Measurements from ENCODE around the gene SDCBP2. TPM values are rescaled to one million over a fixed set of nuclear protein-coding genes. Genes with fewer than 3 reads are reported as not detected.
A peak's percentile ranks its signal among the peaks of the same experiment; 100 is the strongest.

The SDCBP2 gene
- total and polyA plus RNA-seq, 7 experiments from 2014 or later, result 1.0 to 3.6 (median 1.4) TPM

GRCh38 chr20:1363522-1363921 lies 34.6 kb upstream of the SDCBP2 start:
- H3K27ac ChIP-seq (ENCODE audit: low read depth, low read length), result peak overlapping the region; percentile 41
- peaks cover 0 to 3% (median 0%) of the 10 kb centered on the region in 3 experiments for H3K9me3 ChIP-seq (ENCODE audit: control insufficient read depth in 2 of 3, low read length in 3 of 3)
- peaks cover 11 to 24% of the 10 kb centered on the region in 2 donors for H3K4me1 ChIP-seq (ENCODE audit: control insufficient read depth in 2 of 2, insufficient read depth in 2 of 2, low read length in 2 of 2)
- Mint-ChIP-seq H3K9me3 (peaks cover 0 to 7% (median 2%) of the 10 kb centered on the region in 11 donors), H3K27me3 (no peaks in the 10 kb centered on the region), H3K27ac (peak overlapping the region; percentile 43 to 90 (median 82)), H3K4me3 (peak overlapping the region in 9 of 10 donors; percentile 14 to 82 (median 66)), H3K36me3 (peaks cover 13 to 87% (median 72%) of the 10 kb centered on the region in 5 donors), H3K4me1 (peaks cover 42 to 70% (median 59%) of the 10 kb centered on the region in 7 donors)
- intact Hi-C loops (cut with micrococcal nuclease), result no loop called here
- H3K4me3 ChIP-seq (ENCODE audit: low read length), result no peak overlapping the region
- peaks cover 0 to 25% (median 7%) of the 10 kb centered on the region in 3 experiments for H3K36me3 ChIP-seq (ENCODE audit: control insufficient read depth in 2 of 3, insufficient read depth in 3 of 3, low read length in 3 of 3)
- ChIA-PET CTCF (no interaction called here), POLR2A (no interaction called here)
- ATAC-seq (no peak), DNase-seq (no peak)
- no peaks in the 10 kb centered on the region for H3K27me3 ChIP-seq (ENCODE audit: control insufficient read depth in 2 of 2, insufficient read depth in 2 of 2, low read length in 2 of 2)

- Mint-ChIP-seq H3K27ac (peak overlapping the region in 8 of 9 donors; percentile 59 to 90 (median 79)), H3K4me3 (peak overlapping the region in 4 of 10 donors; percentile 0 to 82 (median 37))
- POLR2A ChIA-PET, result interaction anchor here (0.8 to 1.3 kb wide), 2 partner anchors 19 to 24 kb away, joined by 3 read pairs; no protein-coding TSS in a partner anchor
Measured at GRCh38 chr20:1362484-1362883, 33.5 kb upstream of the SDCBP2 start.

GRCh38 chr20:1360094-1360846 lies 31.3 kb upstream of the SDCBP2 start:
- ChIA-PET CTCF (no interaction called here), POLR2A (no interaction called here)
- Histone ChIP-seq H3K9me3 (ENCODE audit: control insufficient read depth in 2 of 3, low read length in 3 of 3) (peaks cover 0 to 3% (median 0%) of the 10 kb centered on the region in 3 experiments), H3K27me3 (ENCODE audit: control insufficient read depth in 2 of 2, insufficient read depth in 2 of 2, low read length in 2 of 2) (no peaks in the 10 kb centered on the region), H3K4me1 (ENCODE audit: control insufficient read depth in 2 of 2, insufficient read depth in 2 of 2, low read length in 2 of 2) (peaks cover 11 to 30% of the 10 kb centered on the region in 2 donors), H3K27ac (ENCODE audit: low read depth, low read length) (no peak overlapping the region), H3K4me3 (ENCODE audit: low read length) (no peak overlapping the region), H3K36me3 (ENCODE audit: control insufficient read depth in 2 of 3, insufficient read depth in 3 of 3, low read length in 3 of 3) (peaks cover 0 to 16% (median 7%) of the 10 kb centered on the region in 3 experiments)
- ATAC-seq (no peak), DNase-seq (no peak)
- intact Hi-C loops (cut with micrococcal nuclease), result no loop called here
- H3K4me3 Mint-ChIP-seq, result no peak overlapping the region
- H3K27me3 Mint-ChIP-seq, result no peaks in the 10 kb centered on the region
- peak overlapping the region in 4 of 9 donors; percentile 2 to 54 (median 14) for H3K27ac Mint-ChIP-seq
- H3K4me1 Mint-ChIP-seq, result peaks cover 45 to 78% (median 71%) of the 10 kb centered on the region in 7 donors
- peaks cover 11 to 74% (median 68%) of the 10 kb centered on the region in 5 donors for H3K36me3 Mint-ChIP-seq
- peaks cover 0 to 9% (median 2%) of the 10 kb centered on the region in 11 donors for H3K9me3 Mint-ChIP-seq

More at GRCh38 chr20:1362484-1362883, 33.5 kb upstream of the SDCBP2 start:
- Mint-ChIP-seq H3K27me3 (no peaks in the 10 kb centered on the region), H3K36me3 (peaks cover 9 to 84% (median 69%) of the 10 kb centered on the region in 5 donors), H3K9me3 (peaks cover 0 to 7% (median 2%) of the 10 kb centered on the region in 11 donors), H3K4me1 (peaks cover 45 to 78% (median 69%) of the 10 kb centered on the region in 7 donors)
- CTCF ChIA-PET, result interaction anchor here (0.6 to 1.4 kb wide), 2 partner anchors 105 to 1162 kb away, joined by 3 read pairs; partner anchors contain the start of gene NSFL1C
- no peaks in the 10 kb centered on the region for H3K27me3 ChIP-seq (ENCODE audit: control insufficient read depth in 2 of 2, insufficient read depth in 2 of 2, low read length in 2 of 2)
- intact Hi-C loops (cut with micrococcal nuclease), result no loop called here
- peaks cover 11 to 30% of the 10 kb centered on the region in 2 donors for H3K4me1 ChIP-seq (ENCODE audit: control insufficient read depth in 2 of 2, insufficient read depth in 2 of 2, low read length in 2 of 2)
- ATAC-seq (no peak), DNase-seq (peak in 1 of 9 donors; percentile 35)
- H3K9me3 ChIP-seq (ENCODE audit: control insufficient read depth in 2 of 3, low read length in 3 of 3), result peaks cover 0 to 3% (median 0%) of the 10 kb centered on the region in 3 experiments
- no peak overlapping the region for H3K4me3 ChIP-seq (ENCODE audit: low read length)
- peak overlapping the region; percentile 14 for H3K27ac ChIP-seq (ENCODE audit: low read depth, low read length)
- peaks cover 0 to 17% (median 7%) of the 10 kb centered on the region in 3 experiments for H3K36me3 ChIP-seq (ENCODE audit: control insufficient read depth in 2 of 3, insufficient read depth in 3 of 3, low read length in 3 of 3)

- H3K9me3 Mint-ChIP-seq, result peaks cover 0 to 19% (median 4%) of the 10 kb centered on the region in 11 donors
- peak in 1 of 9 donors; percentile 55 for DNase-seq
- no peak for ATAC-seq
- H3K27me3 Mint-ChIP-seq, result no peaks in the 10 kb centered on the region
- Histone ChIP-seq H3K9me3 (ENCODE audit: control insufficient read depth in 2 of 3, low read length in 3 of 3) (no peaks in the 10 kb centered on the region), H3K27ac (ENCODE audit: low read depth, low read length) (no peak overlapping the region), H3K4me3 (ENCODE audit: low read length) (no peak overlapping the region), H3K27me3 (ENCODE audit: control insufficient read depth in 2 of 2, insufficient read depth in 2 of 2, low read length in 2 of 2) (no peaks in the 10 kb centered on the region), H3K36me3 (ENCODE audit: control insufficient read depth in 2 of 3, insufficient read depth in 3 of 3, low read length in 3 of 3) (peaks cover 0 to 35% (median 7%) of the 10 kb centered on the region in 3 experiments), H3K4me1 (ENCODE audit: control insufficient read depth in 2 of 2, insufficient read depth in 2 of 2, low read length in 2 of 2) (peaks cover 0 to 10% of the 10 kb centered on the region in 2 donors)
- CTCF ChIA-PET, result no interaction called here
- peaks cover 24 to 67% (median 55%) of the 10 kb centered on the region in 7 donors for H3K4me1 Mint-ChIP-seq
- peak overlapping the region in 8 of 9 donors; percentile 51 to 80 (median 70) for H3K27ac Mint-ChIP-seq
- POLR2A ChIA-PET, result interaction anchor here (0.7 kb wide), 1 partner anchor 168 kb away, joined by 3 read pairs; no protein-coding TSS in a partner anchor
- peaks cover 27 to 80% (median 72%) of the 10 kb centered on the region in 5 donors for H3K36me3 Mint-ChIP-seq
- H3K4me3 Mint-ChIP-seq, result peak overlapping the region; percentile 36 to 78 (median 48)
- intact Hi-C loops (cut with micrococcal nuclease), result loop anchor here in 1 of 2 donors (1.0 to 2.0 kb wide), 3 partner anchors 31 to 77 kb away; no protein-coding TSS in a partner anchor
Measured at GRCh38 chr20:1357921-1358671, 29.2 kb upstream of the SDCBP2 start.

- Mint-ChIP-seq H3K27me3 (no peaks in the 10 kb centered on the region), H3K27ac (peak overlapping the region in 1 of 9 donors; percentile 12), H3K36me3 (peaks cover 24 to 79% (median 76%) of the 10 kb centered on the region in 5 donors), H3K9me3 (peaks cover 0 to 40% (median 9%) of the 10 kb centered on the region in 11 donors), H3K4me1 (peaks cover 24 to 70% (median 47%) of the 10 kb centered on the region in 7 donors), H3K4me3 (peak overlapping the region in 1 of 10 donors; percentile 15)
- ATAC-seq (no peak), DNase-seq (no peak)
- Histone ChIP-seq H3K27me3 (ENCODE audit: control insufficient read depth in 2 of 2, insufficient read depth in 2 of 2, low read length in 2 of 2) (no peaks in the 10 kb centered on the region), H3K27ac (ENCODE audit: low read depth, low read length) (no peak overlapping the region), H3K4me3 (ENCODE audit: low read length) (no peak overlapping the region), H3K4me1 (ENCODE audit: control insufficient read depth in 2 of 2, insufficient read depth in 2 of 2, low read length in 2 of 2) (peaks cover 0 to 6% of the 10 kb centered on the region in 2 donors), H3K36me3 (ENCODE audit: control insufficient read depth in 2 of 3, insufficient read depth in 3 of 3, low read length in 3 of 3) (peaks cover 0 to 29% (median 0%) of the 10 kb centered on the region in 3 experiments), H3K9me3 (ENCODE audit: control insufficient read depth in 2 of 3, low read length in 3 of 3) (no peaks in the 10 kb centered on the region)
- CTCF ChIA-PET, result interaction anchor here (1.0 kb wide), 1 partner anchor 83 kb away, joined by 3 read pairs; no protein-coding TSS in a partner anchor
- POLR2A ChIA-PET, result no interaction called here
- intact Hi-C loops (cut with micrococcal nuclease), result no loop called here
Measured at GRCh38 chr20:1353956-1354355, 25.0 kb upstream of the SDCBP2 start.
